ENCODE results near the gene ZNF431.
"Not testable (repeated sequence)": the region's sequence is repeated elsewhere in the genome, so short reads cannot be mapped to it uniquely, and the experiment has no call there.

Gene ZNF431

GRCh38 chr19:21143854-21144253 is 2.0 kb downstream of the ZNF431 start:
- DNase-seq (ENCODE audit: low read depth in 2 of 3, low spot score in 1 of 3) = no peak

GRCh38 chr19:21147540-21147939 is 5.7 kb downstream of the ZNF431 start:
- no peak for DNase-seq (ENCODE audit: low read depth in 2 of 3, low spot score in 1 of 3)

GRCh38 chr19:21148681-21149080 is 6.8 kb downstream of the ZNF431 start:
- DNase-seq (ENCODE audit: low read depth in 2 of 3, low spot score in 1 of 3) = no peak

- no peak for DNase-seq (ENCODE audit: low read depth in 2 of 3, low spot score in 1 of 3)
Measured at GRCh38 chr19:21149877-21150276, 8.0 kb downstream of the ZNF431 start.

GRCh38 chr19:21151460-21151859 is 9.6 kb downstream of the ZNF431 start:
- no peak for DNase-seq (ENCODE audit: low read depth in 2 of 3, low spot score in 1 of 3)

GRCh38 chr19:21158523-21159135 is 16.8 kb downstream of the ZNF431 start:
- DNase-seq (ENCODE audit: low read depth in 2 of 3, low spot score in 1 of 3) = no peak

GRCh38 chr19:21164541-21164940 is 22.7 kb downstream of the ZNF431 start:
- no peak for DNase-seq (ENCODE audit: low read depth in 2 of 3, low spot score in 1 of 3)

- DNase-seq (ENCODE audit: low read depth in 2 of 3, low spot score in 1 of 3) = no peak
Measured at GRCh38 chr19:21166436-21166835, 24.6 kb downstream of the ZNF431 start.

- DNase-seq (ENCODE audit: low read depth in 2 of 3, low spot score in 1 of 3) = no peak
Measured at GRCh38 chr19:21197590-21198295, 55.9 kb downstream of the ZNF431 start.

GRCh38 chr19:21202865-21203494 is 61.1 kb downstream of the ZNF431 start:
- peak in 1 of 3 donors; percentile 35 for DNase-seq (ENCODE audit: low read depth in 2 of 3, low spot score in 1 of 3)

- no peak for DNase-seq (ENCODE audit: low read depth in 2 of 3, low spot score in 1 of 3)
Measured at GRCh38 chr19:21210037-21210621, 68.3 kb downstream of the ZNF431 start.

GRCh38 chr19:21221693-21222092 is 79.9 kb downstream of the ZNF431 start:
- DNase-seq (ENCODE audit: low read depth in 2 of 3, low spot score in 1 of 3) = no peak

GRCh38 chr19:21229938-21230337 is 88.1 kb downstream of the ZNF431 start:
- not testable (repeated sequence) for DNase-seq (ENCODE audit: low read depth in 2 of 3, low spot score in 1 of 3)

- no peak for DNase-seq (ENCODE audit: low read depth in 2 of 3, low spot score in 1 of 3)
Measured at GRCh38 chr19:21233691-21234090, 91.9 kb downstream of the ZNF431 start.

- not testable (repeated sequence) for DNase-seq (ENCODE audit: low read depth in 2 of 3, low spot score in 1 of 3)
Measured at GRCh38 chr19:21236751-21237150, 94.9 kb downstream of the ZNF431 start.

- DNase-seq (ENCODE audit: low read depth in 2 of 3, low spot score in 1 of 3) = no peak
Measured at GRCh38 chr19:21238670-21239069, 96.8 kb downstream of the ZNF431 start.

Measured in stimulated activated CD4-positive, alpha-beta T cell treated with anti-CD3 and anti-CD28 coated beads, Interleukin-12 subunit alpha, Interleukin-12 subunit beta, amount 100 ng/mL, for 48 hours (primary cell).